K562 (cell line): ENCODE measurements around the gene ERCC1. TPM values are rescaled to one million over a fixed set of nuclear protein-coding genes. Genes with fewer than 3 reads are reported as not detected.

Experiments
- ARNT ChIP-seq, 2 experiments: fragments of 450-650 bp; IDR thresholded peaks; 2 replicates each; pipeline ENCODE4 v1.6.1; 2016; ENCODE audit warnings: mild to moderate bottlenecking in 1 of 2
- BCOR ChIP-seq: fragments of 450-650 bp; IDR thresholded peaks from 2 replicates; pipeline ENCODE4 v1.6.1; 2016
- CC2D1A ChIP-seq: fragments of 450-650 bp; IDR thresholded peaks from 2 replicates; pipeline ENCODE4 v1.6.1; 2017; ENCODE audit warnings: mild to moderate bottlenecking
- CREB1 ChIP-seq, 2 experiments: sonication (generic) in 1 of 2; formaldehyde crosslinking in 1 of 2; IDR thresholded peaks; 2 replicates each; pipeline versions ENCODE4 v1.6.1 to v1.8.0; 2012 to 2022; ENCODE audit warnings: inconsistent platforms in 1 of 2, mild to moderate bottlenecking in 1 of 2, missing genetic modification reagents in 1 of 2, moderate library complexity in 1 of 2
- CREM ChIP-seq: IDR thresholded peaks from 2 replicates; pipeline ENCODE4 v1.6.1; 2014; ENCODE audit warnings: antibody characterized with exemption, low read depth
- GTF2B ChIP-seq: IDR thresholded peaks from 2 replicates; pipeline ENCODE4 v1.6.1; 2011; ENCODE audit not compliant: insufficient read length; ENCODE audit errors: extremely low read depth
- KDM1A ChIP-seq, 2 experiments: fragments of 450-650 bp; IDR thresholded peaks; 2 replicates each; pipeline ENCODE4 v1.6.1; 2016; ENCODE audit warnings: mild to moderate bottlenecking in 2 of 2
- NFE2 ChIP-seq: IDR thresholded peaks from 2 replicates; pipeline ENCODE4 v1.6.1; 2014; ENCODE audit warnings: antibody characterized with exemption, low read depth
- PBX2 ChIP-seq, 2 experiments: IDR thresholded peaks in 1 of 2; conservative IDR thresholded peaks in 1 of 2; 2 replicates each; pipeline ENCODE4 v1.6.1; 2016; ENCODE audit warnings: low read depth in 2 of 2, mild to moderate bottlenecking in 1 of 2, missing compliant biosample characterization in 1 of 2, missing genetic modification characterization in 1 of 2, moderate library complexity in 1 of 2
- RBM34 ChIP-seq: fragments of 200-400 bp; formaldehyde crosslinking; IDR thresholded peaks from 2 replicates; pipeline ENCODE4 v1.6.1; 2018; ENCODE audit warnings: low read length, borderline replicate concordance; ENCODE audit not compliant: insufficient read depth
- RCOR1 ChIP-seq, 2 experiments: IDR thresholded peaks; 2 replicates each; pipeline ENCODE4 v1.6.1; 2012; ENCODE audit warnings: low read depth in 2 of 2, low read length in 2 of 2, borderline replicate concordance in 1 of 2, improper control_type of control experiment in 1 of 2
- RERE ChIP-seq: sonication (generic); formaldehyde crosslinking; IDR thresholded peaks from 2 replicates; pipeline ENCODE4 v1.8.0; 2023; ENCODE audit warnings: missing genetic modification reagents, mild to moderate bottlenecking, borderline replicate concordance
- SNIP1 ChIP-seq: fragments of 450-650 bp; IDR thresholded peaks from 2 replicates; pipeline ENCODE4 v1.7.1; 2017; ENCODE audit warnings: low read depth, mild to moderate bottlenecking
- SOX6 ChIP-seq: fragments of 450-650 bp; IDR thresholded peaks from 2 replicates; pipeline ENCODE4 v1.6.1; 2014; ENCODE audit warnings: mild to moderate bottlenecking
- SP1 ChIP-seq: sonication (generic); formaldehyde crosslinking; IDR thresholded peaks from 2 replicates; pipeline ENCODE4 v1.8.1; 2022; ENCODE audit warnings: mild to moderate bottlenecking, missing genetic modification reagents
- SREBF1 ChIP-seq: fragments of 150-350 bp; IDR thresholded peaks from 2 replicates; pipeline ENCODE4 v1.6.1; 2014; ENCODE audit warnings: antibody characterized with exemption, low read depth, low read length, borderline replicate concordance
- ZBTB2 ChIP-seq: fragments of 450-650 bp; IDR thresholded peaks from 2 replicates; pipeline ENCODE4 v1.6.1; 2016; ENCODE audit warnings: antibody characterized with exemption
- ZEB2 ChIP-seq: fragments of 450-650 bp; IDR thresholded peaks from 2 replicates; pipeline ENCODE4 v1.6.1; 2016
- ZNF121 ChIP-seq: sonication (generic); formaldehyde crosslinking; conservative IDR thresholded peaks from 2 replicates; pipeline ENCODE4 v1.8.0; 2022; ENCODE audit warnings: missing genetic modification reagents
- ZNF316 ChIP-seq: fragments of 450-650 bp; IDR thresholded peaks from 2 replicates; pipeline ENCODE4 v1.6.1; 2016
- polyA plus RNA-seq, 8 experiments: library from polyadenylated mRNA; depleted of rRNA in 4 of 8; stranded (reverse) in 5 of 8; unstranded in 3 of 8; fragments of >200 nt; fragmentation: Nextera tagmentation in 2 of 8; fragmentation: Illumina TruSeq in 1 of 8; extraction: Ambion mirVana in 2 of 8; extraction: Trizol in 1 of 8; gene quantifications; 2 replicates each; pipeline versions ENCODE4 v1.2.1 to v1.2.3, GENCODE V29; 2011 to 2014; ENCODE audit warnings: inconsistent platforms in 1 of 8, missing spikeins in 1 of 8
- total RNA-seq, 7 experiments: library from RNA; depleted of rRNA in 6 of 7; stranded (reverse); fragments of >200 nt in 6 of 7; fragmentation: Illumina TruSeq in 2 of 7; extraction: Trizol in 2 of 7; gene quantifications; 2 replicates each; pipeline versions ENCODE4 v1.2.1 to v1.2.3, GENCODE V29; 2011 to 2021; ENCODE audit warnings: low replicate concordance in 1 of 7

ERCC1 gene
- total and polyA plus RNA-seq, 9 of the 15 experiments (the other 6 are each of a cell fraction or from before 2014, with no cell fraction given), result 9.3 to 92.6 (median 60.0) TPM

GRCh38 chr19:45446295-45446694 lies 22.6 kb upstream of the ERCC1 start (continued):
- no peak for TF ChIP-seq GTF2B
- TF ChIP-seq ZBTB2, result no peak
- TF ChIP-seq PBX2 (CRISPR knock-in tag; IDR thresholded peaks at IDR 0.05; ENCODE audit: low read depth), result no peak
- no peak for TF ChIP-seq PBX2 (tag; conservative IDR thresholded peaks at IDR 0.05; ENCODE audit: low read depth)
- TF ChIP-seq CC2D1A, result peak; percentile 59; the same call in 1 of the 2 replicates
- TF ChIP-seq NFE2, result peak; percentile 49; the same call in 1 of the 2 replicates
- TF ChIP-seq SP1 (CRISPR knock-in tag), result no peak
- peak; percentile 99 for TF ChIP-seq BCOR
- TF ChIP-seq KDM1A (IDR thresholded peaks at IDR 0.05), result peak; percentile 91 to 96
- no peak for TF ChIP-seq RERE (CRISPR knock-in tag)
- 0 out of 2 replicates have a peak, but pooled peaks have one; percentile 25 for TF ChIP-seq ZNF121
- TF ChIP-seq CREM, result 0 out of 2 replicates have a peak, but pooled peaks have one; percentile 28
- TF ChIP-seq ZEB2, result no peak
- no peak for TF ChIP-seq SNIP1
- peak; percentile 100 for TF ChIP-seq ZNF316
- TF ChIP-seq RBM34, result no peak
- TF ChIP-seq CREB1 (IDR thresholded peaks at IDR 0.05), result no peak
- TF ChIP-seq CREB1 (CRISPR knock-in tag; IDR thresholded peaks at IDR 0.05), result peak; percentile 37
- TF ChIP-seq RCOR1 (IDR thresholded peaks at IDR 0.05; ENCODE audit: borderline replicate concordance in 1 of 2, low read depth in 2 of 2, low read length in 2 of 2), result peak; percentile 60 to 95; a peak in 2 of 4 replicates
- no peak for TF ChIP-seq SREBF1
- TF ChIP-seq SOX6, result 0 out of 2 replicates have a peak, but pooled peaks have one; percentile 11
- TF ChIP-seq ARNT (IDR thresholded peaks at IDR 0.05), result peak in 1 of 2 experiments; percentile 48; a peak in 1 of 4 replicates
